HL-60/S4 (cell line): ENCODE results near the gene OSBPL10.

Source experiments
- in situ Hi-C: fragments of 300-500 bp; cut with MboI; formaldehyde crosslinking; loops from 2 replicates; pipeline ENCODE4 v1.14.3; 2022; ENCODE audit warnings: low sequenced_read_pairs

The OSBPL10 gene

DNA sequence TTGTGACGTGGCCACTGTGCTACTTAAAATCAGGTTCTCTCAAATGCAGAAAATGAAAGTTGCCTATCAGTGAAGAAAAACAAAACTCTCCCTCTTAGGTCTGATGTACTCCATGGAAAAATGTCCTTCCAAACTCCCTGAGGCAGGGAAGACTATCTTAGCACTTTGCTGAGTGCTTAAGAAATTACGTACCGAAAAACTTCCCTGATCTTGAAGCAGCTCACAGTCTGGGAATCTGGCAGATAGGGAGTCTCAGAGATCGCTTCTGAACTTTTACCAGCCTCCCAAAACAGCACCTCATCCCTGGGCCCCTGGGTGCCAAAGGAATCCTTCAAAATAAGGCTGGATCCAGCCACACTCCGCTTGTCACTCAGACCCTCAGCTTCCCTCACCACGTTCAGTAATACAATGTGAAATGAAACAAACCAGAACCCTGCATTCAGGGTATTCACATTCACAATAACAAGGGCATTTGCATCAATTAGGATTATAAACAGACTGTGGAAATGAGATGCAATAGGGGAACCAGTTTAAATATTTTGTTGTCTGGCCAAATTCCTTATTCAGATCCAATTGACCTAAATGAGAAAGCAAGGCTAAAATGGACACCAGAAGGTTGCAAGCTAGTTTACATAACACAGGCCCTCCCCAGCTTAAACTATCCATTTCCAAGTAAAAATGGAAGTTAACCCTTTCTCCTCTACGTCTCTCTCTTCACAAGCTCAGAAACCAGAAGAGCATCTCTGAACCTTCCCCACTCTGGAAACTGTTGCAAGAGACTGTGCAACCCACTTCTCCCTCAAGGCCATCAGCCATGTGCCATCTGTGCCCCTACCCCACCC lies 20.9 kb downstream of the OSBPL10 start:
- in situ Hi-C loops = no loop called here

DNA sequence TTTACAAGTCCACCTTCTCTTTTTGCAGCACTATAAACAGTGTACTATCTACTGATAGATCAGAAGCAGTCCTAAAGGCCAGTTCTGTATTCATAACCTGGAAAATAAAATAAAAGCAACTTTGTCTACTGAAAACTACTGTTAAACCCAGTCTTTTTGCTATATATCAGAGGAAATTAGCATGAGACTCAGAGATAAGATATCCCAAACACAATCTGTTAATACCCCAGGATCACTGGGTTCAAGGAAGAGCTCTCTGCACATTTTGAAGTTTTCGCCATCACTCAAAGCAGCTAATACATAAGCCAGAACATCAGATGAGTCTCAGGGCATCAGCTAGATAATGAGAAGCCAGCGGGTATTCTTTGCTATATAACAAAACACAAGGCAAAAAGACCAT lies 21.8 kb downstream of the OSBPL10 start:
- in situ Hi-C loops = no loop called here

DNA sequence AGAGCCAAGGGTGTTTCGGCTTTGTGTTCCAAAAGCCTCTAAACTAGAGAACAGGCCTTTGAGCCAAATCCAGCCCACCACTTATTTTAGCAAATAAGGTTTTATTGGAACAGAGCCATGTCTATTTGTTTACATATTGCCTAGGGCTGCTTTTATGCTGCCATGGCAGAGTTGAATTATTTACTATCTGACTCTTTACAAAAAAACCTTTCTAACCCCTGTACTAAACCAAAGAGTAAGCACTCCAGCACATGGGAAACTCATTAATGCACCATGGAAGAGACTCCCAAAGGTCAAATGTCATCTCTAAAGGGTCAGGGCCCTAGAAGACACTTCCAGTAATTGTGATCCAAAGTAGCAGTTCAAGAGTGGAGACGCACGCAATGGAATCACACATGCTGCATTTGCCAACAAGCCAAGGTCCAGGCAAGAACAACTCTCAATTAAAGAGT lies 22.3 kb downstream of the OSBPL10 start:
- in situ Hi-C loops = no loop called here

DNA sequence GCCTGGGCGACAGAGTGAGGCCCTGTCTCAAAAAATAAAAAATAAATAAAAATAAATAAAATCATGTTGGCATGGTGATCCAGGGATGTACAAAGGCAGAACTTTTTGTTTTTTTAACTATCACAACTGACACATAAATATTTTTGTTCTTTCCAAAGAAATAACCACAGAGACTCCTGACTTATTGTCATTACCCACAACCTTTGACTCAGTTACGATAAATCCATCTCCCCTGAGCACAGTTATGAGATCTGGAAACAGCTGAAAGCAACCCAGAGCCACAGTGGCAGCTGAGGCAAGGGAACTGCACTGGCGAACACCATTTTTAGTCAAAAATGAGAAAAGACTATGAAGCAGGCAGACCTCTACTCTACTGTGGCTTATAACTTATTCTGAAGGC lies 24.0 kb downstream of the OSBPL10 start:
- in situ Hi-C loops = no loop called here

DNA sequence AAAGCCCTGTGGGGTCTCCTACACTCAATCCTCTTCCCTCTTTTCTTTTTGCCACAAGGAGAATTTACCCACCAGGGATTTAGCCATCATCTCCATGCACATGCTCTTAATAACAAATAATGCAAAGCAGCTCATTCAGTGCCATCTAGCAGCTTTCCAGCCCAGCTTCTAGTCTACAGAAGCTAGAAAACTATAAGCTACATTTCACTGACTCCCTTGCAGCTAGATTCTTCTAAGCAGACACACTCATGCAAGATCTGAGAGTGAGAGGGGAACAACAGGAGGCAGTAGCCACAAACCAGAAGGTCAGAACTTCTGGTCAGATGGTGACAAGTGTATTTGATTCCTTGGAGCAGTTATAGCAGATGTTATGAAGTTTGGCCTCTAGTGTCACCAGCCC lies 25.5 kb downstream of the OSBPL10 start:
- in situ Hi-C loops = no loop called here

DNA sequence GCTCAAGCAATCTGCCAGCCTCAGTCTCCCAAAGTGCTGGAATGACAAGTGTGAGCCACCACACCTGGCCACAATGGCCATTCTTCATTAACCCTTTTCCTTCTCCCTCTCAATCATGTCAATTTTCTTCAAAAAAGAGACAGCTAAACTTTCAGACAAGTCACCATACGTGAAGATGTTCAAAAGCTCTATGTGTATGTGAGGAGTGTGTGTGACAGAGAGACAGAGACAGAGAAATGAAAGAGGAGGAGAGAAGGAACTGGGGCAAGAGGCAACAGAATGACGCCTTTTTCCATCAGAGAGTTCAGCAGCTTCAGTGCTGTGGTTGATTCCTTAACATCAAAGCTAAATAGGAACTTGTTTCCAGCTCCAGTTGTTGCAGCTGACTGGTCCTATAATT lies 27.4 kb downstream of the OSBPL10 start:
- in situ Hi-C loops = no loop called here

DNA sequence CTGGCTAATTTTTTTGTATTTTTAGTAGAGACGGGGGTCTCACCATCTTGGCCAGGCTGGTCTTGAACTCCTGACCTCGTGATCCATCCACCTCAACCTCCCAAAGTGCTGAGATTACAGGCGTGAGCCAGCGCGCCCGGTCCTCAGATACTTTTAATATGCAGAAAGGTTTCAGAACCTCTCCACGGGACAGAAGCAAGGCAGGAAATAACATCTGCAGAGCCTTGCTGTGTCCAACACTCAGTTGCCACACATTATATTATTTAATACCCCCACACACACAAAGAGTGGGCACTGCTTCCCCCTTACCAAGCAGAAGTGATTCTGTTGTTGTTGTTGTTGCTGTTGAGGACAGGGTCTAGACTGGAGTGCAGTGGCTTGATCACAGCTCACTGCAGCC lies 28.0 kb downstream of the OSBPL10 start:
- in situ Hi-C loops = no loop called here

DNA sequence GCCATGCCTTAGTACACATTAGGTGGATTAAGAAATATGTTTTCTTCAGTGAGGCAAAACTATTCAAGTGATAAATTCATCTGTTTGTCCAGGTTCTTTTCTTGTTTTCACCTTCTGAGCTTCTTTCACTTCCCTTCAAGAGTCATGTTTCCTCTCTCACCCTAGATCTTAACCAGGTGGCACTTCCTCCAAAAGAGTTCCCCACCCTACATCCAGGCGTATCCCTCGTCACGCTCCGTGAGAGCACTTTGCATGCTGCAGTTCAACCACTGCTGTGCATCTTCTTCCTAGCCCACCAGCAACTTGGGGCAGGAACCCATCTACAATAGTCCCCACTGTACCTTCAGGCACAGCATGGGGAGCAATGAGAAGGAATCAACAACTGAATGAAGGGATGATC lies 28.9 kb downstream of the OSBPL10 start:
- in situ Hi-C loops = no loop called here

DNA sequence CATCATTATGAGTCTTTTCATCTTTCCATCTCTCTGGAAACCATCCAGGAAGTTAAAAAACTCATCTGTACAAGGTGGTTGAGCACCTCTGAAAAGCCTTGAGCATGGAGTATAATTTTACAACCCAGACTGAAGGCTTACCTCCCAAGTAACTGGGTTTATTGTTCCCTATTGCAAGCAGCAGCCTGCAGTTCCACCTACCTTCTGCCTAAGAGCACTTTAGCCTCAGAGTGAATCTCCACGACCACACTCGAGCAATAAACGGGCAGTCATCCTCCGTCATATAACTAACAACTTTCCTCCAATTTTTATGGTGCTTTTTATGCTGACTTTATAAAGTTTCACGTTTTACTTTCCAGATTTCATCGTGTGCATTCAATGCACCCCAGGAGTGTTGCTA lies 32.8 kb downstream of the OSBPL10 start:
- in situ Hi-C loops = no loop called here

DNA sequence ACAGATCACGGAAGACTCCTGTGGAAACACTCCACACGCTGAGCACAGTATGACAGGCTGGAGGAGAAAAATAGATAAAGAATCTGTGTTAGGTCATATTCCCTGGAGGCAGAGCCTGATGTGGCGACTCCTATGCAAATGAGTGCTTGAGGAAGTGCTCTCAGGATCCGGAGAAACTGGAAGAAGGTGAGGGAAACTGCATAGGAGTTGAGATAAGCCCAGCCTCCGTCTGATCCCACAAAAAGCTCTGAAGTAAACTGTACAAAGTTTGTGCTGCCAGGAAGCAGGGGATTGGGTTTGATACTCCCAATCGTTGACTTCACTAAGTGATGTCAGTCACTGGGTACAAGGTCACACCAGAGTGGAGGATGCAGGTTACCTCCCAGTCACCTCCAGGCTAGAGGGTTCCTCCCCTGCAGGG lies 33.4 kb downstream of the OSBPL10 start:
- in situ Hi-C loops = no loop called here

DNA sequence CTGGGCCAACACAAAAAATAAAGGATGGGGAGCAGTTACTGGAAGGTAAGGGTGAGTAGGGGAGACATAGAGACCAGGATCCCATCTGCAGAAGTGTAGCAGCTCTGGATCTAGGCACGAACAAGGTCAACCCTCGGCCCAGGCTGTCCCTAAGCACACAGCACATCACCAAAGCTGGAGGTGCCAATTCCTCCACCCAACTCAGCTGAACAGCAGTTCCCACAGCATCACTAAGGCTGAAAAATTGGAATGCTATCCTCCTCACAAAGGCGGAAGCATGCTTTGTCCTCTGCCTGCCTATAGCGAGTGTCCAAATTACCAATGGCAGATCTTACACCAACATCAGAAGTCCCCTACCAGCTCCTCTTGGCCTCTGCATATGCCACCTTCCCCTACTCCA lies 33.9 kb downstream of the OSBPL10 start:
- in situ Hi-C loops = no loop called here

DNA sequence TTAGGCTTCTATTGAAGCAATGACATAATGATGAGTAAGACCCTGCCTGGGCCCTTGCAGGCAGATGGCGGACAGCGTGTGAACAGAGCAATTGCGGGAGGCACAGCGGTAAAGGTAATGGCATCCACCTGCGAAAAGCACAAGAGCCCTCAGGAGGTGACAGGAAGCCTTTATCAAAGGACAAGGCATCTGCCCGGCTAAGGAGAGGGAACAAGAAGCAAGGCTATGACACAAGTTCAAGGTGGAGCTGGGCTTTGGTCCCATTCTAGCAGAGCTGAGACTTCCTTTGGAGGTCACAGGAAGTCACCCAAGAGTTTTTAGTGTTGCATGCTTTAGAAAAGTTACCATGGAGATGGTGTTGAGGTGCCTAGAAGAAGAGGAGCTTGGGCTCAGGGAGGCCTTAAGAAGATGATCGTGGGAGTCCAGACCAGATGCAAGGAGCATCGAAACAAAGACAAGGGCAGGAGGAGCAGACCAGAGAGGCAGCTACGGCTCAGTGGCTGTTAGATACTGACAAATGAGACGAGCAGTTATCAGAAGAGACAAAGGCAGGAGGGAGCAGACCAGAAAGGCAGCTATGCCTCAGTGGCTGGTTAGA lies 34.5 kb downstream of the OSBPL10 start:
- in situ Hi-C loops = no loop called here

DNA sequence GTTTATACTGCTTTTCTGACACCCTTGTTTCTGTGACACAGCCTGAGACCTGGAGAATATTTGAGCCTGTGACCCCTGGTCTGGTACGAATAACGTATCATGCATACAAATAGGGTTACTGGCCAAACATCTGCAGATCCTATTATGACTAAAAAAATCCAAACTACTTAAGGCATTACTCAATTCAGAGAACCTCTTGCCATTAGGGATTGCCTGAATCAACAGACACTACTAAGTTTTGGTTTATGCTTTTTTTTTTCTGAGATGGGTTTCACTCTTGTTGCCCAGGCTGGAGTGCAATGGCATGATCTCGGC lies 35.4 kb downstream of the OSBPL10 start:
- in situ Hi-C loops = no loop called here

DNA sequence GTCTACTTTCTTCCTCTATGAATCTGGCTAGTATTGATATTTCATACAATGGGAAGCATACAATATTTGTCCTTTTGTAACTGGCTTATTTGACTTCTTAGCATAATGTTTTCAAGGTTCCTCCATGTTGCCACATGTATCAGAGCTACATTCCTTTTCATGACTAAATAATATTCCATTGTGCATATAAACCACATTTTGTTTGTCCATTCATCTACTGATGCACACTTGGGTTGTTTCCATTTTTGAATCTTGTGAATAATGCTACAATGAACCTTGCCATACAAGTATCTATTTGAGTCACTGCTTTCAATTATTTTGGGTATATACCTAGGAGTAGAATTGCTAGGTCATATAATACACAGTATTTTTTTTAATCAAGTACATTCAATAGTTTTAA lies 38.0 kb downstream of the OSBPL10 start:
- in situ Hi-C loops = no loop called here

DNA sequence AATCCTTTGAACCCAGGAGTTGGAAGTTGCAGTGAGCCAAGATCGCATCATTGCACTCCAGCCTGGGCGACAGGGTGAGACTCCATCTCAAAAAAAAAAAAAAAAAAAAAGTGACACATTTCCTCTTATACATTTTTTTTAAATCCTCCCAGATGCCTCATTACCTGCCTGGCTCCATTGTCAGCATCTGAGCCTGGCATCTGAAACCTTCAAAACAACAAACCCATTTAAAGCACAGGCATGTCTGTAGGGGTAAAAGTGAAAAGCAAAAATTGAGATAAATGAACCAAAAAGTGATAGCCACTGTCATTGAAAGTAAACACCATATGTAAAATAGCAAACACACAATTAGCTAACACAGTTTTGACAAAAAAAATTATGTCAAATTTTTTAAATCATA lies 38.6 kb downstream of the OSBPL10 start:
- in situ Hi-C loops = no loop called here

DNA sequence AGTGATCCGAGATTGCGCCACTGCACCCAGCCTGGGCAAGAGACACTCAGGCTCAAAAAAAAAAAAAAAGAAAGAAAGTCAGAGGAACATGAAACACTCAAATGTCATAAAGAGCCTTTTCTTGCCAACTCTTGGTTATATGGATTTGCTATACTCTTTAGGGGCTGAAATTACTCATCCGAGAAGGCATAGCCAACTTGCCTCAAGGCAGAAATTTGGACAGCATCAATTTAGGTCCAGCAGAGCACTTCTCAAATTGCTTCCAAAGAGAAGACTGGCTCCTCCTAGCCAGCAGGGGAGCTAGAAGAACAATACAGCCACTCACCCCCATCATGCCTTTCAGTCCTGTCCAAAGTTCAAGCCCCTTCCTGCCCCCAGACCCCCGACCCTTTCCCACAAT lies 43.8 kb downstream of the OSBPL10 start:
- in situ Hi-C loops = no loop called here

DNA sequence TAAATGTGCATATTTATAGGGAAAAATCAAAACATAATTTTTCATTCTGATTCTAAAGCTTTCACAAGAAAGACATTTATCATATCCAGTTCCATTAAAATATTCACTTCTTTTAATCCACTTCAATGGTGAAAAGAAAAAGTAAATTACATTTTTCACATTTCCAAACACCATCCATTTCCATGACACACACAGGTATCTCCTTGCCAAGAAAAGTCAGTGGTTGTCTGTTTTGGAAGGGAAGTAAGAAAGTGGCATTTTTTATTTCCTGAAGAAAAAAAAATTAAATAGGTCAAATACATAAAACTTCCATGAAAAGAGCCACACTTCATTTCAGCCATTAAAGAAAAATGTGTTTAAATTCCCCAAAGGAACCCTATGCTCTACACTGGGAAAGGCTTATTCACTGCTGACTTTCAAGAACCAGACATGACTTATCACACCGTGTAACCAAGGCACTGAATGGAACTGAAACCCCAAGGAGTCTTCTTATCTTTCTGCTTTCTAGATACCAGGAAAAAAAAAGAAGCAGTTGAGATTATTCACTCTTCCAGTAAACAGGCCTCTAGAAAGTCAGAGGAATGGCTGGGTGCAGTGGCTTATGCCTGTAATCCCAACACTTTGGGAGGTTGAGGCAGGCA lies 44.5 kb downstream of the OSBPL10 start:
- in situ Hi-C loops = no loop called here

DNA sequence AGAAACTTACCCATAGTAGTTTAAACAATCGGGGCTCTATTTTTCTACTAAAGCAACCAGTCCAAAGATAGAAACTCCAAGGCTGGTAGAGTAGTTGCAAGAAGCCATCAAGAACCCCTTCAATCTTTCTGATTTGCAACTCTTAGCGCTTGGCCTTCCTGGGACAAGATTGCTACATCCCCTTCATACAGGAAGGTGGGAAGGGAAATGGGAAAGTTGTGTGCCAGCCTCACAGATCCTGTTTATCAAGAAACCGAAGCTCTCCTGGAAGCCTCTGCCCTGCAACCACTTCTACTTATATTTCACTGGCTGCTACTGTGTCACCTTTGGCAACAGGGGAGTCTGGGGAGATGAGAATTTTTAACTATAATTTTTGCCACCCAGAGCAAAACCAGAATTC lies 46.2 kb downstream of the OSBPL10 start:
- in situ Hi-C loops = no loop called here

DNA sequence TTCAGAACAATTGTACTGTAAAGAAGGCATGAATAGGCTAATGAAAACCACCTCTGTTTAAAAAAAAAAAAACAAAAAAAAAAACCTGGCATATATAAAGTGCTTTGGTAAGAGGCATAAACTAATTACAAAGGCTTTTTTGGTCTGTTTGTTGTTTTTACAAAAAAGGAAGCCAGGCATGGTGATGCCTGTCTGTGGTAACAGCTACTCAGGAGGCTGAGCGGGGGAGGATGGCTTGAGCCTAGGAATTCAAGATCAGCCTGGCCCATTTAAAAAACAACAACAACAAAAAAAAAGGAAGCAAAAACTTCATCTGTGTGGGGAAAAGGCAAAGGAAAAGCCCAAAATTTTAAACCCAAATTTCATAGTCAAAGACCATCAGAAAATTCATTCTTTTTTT lies 47.0 kb downstream of the OSBPL10 start:
- in situ Hi-C loops = no loop called here

DNA sequence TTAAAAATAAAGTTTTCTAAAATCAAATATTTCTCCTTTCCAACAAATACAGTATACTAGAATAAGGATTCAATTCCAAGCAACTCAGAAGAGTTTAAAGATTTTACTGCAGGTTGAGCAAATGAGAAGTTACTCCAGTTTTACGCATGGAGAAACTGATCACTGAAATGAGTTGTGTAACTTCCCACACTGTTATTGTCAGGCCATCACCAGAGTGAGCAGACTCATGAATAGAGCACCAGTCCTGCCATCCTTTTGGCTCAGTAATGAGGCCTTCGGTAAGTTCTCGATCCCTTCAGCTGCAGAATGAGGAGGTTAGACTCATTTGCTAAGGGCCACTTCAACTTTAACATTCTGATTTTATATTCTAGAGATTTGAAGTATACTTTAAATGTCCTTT lies 48.1 kb downstream of the OSBPL10 start:
- in situ Hi-C loops = no loop called here

DNA sequence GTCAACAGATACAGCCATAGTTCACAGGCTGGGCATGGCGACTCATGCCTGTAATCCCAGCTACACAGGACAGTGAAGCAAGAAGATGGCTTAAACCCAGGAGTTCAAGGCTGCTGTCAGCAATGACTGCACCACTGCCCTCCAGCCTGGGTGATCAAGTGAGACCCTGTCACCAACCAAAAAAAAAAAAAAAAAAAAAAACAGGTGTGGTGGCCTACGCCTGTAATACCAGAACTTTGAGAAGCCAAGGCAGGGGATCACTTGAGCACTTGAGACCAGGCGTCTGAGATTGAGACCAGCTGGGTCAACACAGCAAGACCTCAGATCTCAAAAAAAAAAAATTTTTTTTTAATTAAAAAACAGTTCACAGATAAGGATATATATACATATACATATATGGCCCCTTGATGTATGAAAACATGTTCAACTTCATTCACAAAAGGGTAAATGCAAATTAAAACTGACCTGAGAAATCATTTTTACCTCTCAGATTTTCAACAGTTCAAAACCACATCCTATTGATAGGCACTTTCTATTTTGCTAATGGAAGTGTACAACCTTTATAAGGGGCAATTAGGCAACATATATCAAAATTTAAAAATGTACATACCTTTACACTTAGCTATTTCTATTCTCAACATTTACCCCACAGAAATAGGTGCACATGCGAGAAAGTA lies 51.1 kb downstream of the OSBPL10 start:
- in situ Hi-C loops = no loop called here

DNA sequence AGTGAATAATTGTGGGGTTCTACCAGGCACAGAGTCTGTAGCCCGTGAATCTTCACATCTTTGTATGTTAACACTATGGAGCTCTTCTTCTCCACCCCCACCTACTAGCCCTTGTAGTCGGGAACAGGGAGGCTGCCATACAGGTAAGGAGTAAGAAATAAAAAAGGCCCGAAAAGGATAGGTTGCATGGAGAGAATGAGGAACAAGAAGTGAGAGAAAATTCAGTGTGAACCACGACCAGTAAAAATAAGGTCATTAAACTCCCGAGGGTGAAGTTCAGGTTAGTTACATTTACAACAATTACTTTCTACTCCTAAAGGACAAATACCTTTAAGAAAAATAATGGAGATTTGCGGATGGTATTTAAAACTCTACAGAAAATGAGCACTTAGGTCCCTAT lies 53.3 kb downstream of the OSBPL10 start:
- in situ Hi-C loops = no loop called here
